Measurements from ENCODE around the gene CPZ.

Gene CPZ

DNA sequence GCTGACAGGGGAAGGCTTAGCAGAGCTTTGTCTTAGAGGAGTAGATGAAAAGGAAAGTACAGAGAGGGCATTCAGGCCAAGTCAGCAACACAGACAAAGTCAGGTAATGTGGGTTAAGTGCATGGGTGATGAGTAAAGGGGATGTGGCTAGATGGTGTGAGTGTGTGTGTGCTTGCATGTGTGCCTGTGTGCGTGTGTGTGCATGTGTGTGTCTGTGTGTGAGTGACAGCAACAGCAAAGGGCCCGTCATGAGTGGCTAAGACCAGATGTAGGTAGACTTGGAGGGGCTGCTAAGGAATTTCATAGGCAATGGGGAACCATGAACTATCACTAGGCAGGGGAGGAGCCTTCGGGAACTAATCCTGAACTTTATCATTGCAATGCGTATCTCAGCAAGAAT lies 14.6 kb upstream of the CPZ start:
- in situ Hi-C loops (cut with HindIII; ENCODE audit: low pct_ligation_motif_present, low pct_unique_long_range_greater_than_20kb, low sequenced_read_pairs) = no loop called here

GRCh38 chr4:8578717-8579116 lies 13.8 kb upstream of the CPZ start:
- DNase-seq = no peak
- in situ Hi-C loops (cut with HindIII; ENCODE audit: low pct_ligation_motif_present, low pct_unique_long_range_greater_than_20kb, low sequenced_read_pairs) = no loop called here

More for the DNA sequence above, 14.6 kb upstream of the CPZ start:
- DNase-seq = no peak

- in situ Hi-C loops (cut with HindIII; ENCODE audit: low pct_ligation_motif_present, low pct_unique_long_range_greater_than_20kb, low sequenced_read_pairs) = no loop called here
- DNase-seq = no peak
Measured at GRCh38 chr4:8579526-8580320, 12.8 kb upstream of the CPZ start.

DNA sequence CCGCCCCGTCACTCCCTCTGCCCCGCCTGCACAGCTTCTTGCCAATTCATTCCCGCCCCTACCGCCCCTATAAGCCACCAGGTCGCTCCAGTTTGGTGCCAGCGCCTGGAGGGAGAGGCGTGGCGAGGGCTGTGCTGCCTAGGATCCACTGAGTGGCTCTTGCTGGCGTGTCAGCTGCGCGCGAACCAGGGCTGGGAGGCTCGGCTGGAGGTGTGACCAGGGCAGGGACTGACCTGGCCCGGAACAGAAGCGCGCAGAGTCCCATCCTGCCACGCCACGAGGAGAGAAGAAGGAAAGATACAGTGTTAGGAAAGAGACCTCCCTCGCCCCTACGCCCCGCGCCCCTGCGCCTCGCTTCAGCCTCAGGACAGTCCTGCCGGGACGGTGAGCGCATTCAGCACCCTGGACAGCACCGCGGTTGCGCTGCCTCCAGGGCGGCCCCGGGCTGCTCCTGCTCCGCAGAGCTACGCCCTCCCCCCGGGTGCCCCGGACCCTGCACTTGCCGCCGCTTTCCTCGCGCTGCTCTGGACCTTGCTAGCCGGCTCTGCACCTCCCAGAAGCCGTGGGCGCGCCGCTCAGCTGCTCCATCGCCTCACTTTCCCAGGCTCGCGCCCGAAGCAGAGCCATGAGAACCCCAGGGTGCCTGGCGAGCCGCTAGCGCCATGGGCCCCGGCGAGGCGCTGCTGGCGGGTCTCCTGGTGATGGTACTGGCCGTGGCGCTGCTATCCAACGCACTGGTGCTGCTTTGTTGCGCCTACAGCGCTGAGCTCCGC lies 12.1 kb upstream of the CPZ start, which contains the start of gene GPR78:
Gene GPR78, plus strand, starts transcription at position 72 of the 773 bp plus-strand sequence. Its CDS starts 591 bp downstream, at position 663.
- in situ Hi-C loops (cut with HindIII; ENCODE audit: low pct_ligation_motif_present, low pct_unique_long_range_greater_than_20kb, low sequenced_read_pairs) = no loop called here

GRCh38 chr4:8581094-8581861 lies 11.3 kb upstream of the CPZ start:
- no peak for DNase-seq
- in situ Hi-C loops (cut with HindIII; ENCODE audit: low pct_ligation_motif_present, low pct_unique_long_range_greater_than_20kb, low sequenced_read_pairs) = no loop called here

More for the DNA sequence above, 12.1 kb upstream of the CPZ start, which contains the start of gene GPR78:
- peak; percentile 68 for DNase-seq

- in situ Hi-C loops (cut with HindIII; ENCODE audit: low pct_ligation_motif_present, low pct_unique_long_range_greater_than_20kb, low sequenced_read_pairs) = no loop called here
- no peak for DNase-seq
Measured at GRCh38 chr4:8582016-8582415, 10.5 kb upstream of the CPZ start.

DNA sequence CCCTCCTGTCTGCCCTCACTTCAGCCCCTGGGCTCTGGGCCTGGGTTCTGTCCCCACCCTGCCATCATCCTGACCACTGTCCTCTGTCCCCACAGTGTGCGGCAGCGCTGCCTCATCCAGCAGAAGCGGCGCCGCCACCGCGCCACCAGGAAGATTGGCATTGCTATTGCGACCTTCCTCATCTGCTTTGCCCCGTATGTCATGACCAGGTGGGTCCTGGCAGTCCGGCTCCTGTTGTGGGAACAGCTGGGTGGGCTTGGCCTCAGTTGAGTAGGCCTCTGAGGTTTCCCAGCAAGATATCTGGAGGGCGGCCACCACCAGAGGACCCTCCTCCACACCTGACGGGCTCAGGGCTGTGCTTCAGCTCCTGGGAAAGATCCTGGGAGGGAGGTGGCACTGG lies 10.1 kb upstream of the CPZ start:
- no peak for DNase-seq
- in situ Hi-C loops (cut with HindIII; ENCODE audit: low pct_ligation_motif_present, low pct_unique_long_range_greater_than_20kb, low sequenced_read_pairs) = no loop called here

GRCh38 chr4:8582941-8583654 lies 9.5 kb upstream of the CPZ start:
- in situ Hi-C loops (cut with HindIII; ENCODE audit: low pct_ligation_motif_present, low pct_unique_long_range_greater_than_20kb, low sequenced_read_pairs) = no loop called here
- no peak for DNase-seq

- in situ Hi-C loops (cut with HindIII; ENCODE audit: low pct_ligation_motif_present, low pct_unique_long_range_greater_than_20kb, low sequenced_read_pairs) = no loop called here
- no peak for DNase-seq
Measured at GRCh38 chr4:8583655-8584025, 8.9 kb upstream of the CPZ start.

GRCh38 chr4:8585186-8585585 lies 7.4 kb upstream of the CPZ start:
- in situ Hi-C loops (cut with HindIII; ENCODE audit: low pct_ligation_motif_present, low pct_unique_long_range_greater_than_20kb, low sequenced_read_pairs) = no loop called here
- DNase-seq = no peak

GRCh38 chr4:8585721-8586212 lies 6.8 kb upstream of the CPZ start:
- no peak for DNase-seq
- in situ Hi-C loops (cut with HindIII; ENCODE audit: low pct_ligation_motif_present, low pct_unique_long_range_greater_than_20kb, low sequenced_read_pairs) = no loop called here

GRCh38 chr4:8586246-8586645 lies 6.3 kb upstream of the CPZ start:
- no peak for DNase-seq
- in situ Hi-C loops (cut with HindIII; ENCODE audit: low pct_ligation_motif_present, low pct_unique_long_range_greater_than_20kb, low sequenced_read_pairs) = no loop called here

- DNase-seq = no peak
- in situ Hi-C loops (cut with HindIII; ENCODE audit: low pct_ligation_motif_present, low pct_unique_long_range_greater_than_20kb, low sequenced_read_pairs) = no loop called here
Measured at GRCh38 chr4:8586671-8587468, 5.7 kb upstream of the CPZ start.

DNA sequence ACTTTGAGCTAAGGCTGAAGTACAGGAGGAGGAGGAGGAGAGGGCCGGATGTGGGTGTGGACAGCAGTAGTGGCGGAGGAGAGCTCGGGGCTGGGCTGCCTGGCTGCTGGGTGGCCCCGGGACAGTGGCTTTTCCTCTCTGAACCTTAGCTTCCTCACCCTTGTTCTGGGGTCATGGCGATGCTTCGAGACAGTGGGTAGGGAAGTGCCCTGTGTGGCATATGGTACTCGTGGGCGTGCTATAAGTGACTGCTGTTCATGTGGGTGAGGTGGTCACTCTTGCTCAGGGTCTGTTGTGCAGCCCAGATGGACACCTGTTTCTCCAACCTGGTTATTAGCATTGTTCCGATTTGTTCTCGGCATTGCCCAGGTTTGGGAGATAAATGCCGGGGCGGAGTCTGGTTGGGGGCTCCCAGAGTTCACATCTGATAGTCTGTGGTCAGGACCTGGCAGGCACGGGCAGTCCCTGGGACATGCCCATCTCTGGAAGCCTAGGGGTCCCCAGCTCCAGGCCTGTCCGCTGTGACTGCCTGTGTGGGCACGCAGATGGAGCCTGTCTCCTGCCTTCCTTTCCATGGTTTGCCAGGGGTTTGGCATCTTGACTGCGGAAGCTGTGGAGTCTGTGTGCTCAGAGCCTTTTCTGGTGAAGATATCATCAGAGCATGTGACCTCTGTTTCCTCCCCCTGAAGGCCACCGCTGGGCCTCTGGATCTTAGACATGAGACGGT lies 4.9 kb upstream of the CPZ start:
- no peak for DNase-seq
- in situ Hi-C loops (cut with HindIII; ENCODE audit: low pct_ligation_motif_present, low pct_unique_long_range_greater_than_20kb, low sequenced_read_pairs) = no loop called here

- in situ Hi-C loops (cut with HindIII; ENCODE audit: low pct_ligation_motif_present, low pct_unique_long_range_greater_than_20kb, low sequenced_read_pairs) = no loop called here
- no peak for DNase-seq
Measured at GRCh38 chr4:8588196-8588470, 4.4 kb upstream of the CPZ start.

- DNase-seq = no peak
- in situ Hi-C loops (cut with HindIII; ENCODE audit: low pct_ligation_motif_present, low pct_unique_long_range_greater_than_20kb, low sequenced_read_pairs) = no loop called here
Measured at GRCh38 chr4:8589336-8589735, 3.2 kb upstream of the CPZ start.

DNA sequence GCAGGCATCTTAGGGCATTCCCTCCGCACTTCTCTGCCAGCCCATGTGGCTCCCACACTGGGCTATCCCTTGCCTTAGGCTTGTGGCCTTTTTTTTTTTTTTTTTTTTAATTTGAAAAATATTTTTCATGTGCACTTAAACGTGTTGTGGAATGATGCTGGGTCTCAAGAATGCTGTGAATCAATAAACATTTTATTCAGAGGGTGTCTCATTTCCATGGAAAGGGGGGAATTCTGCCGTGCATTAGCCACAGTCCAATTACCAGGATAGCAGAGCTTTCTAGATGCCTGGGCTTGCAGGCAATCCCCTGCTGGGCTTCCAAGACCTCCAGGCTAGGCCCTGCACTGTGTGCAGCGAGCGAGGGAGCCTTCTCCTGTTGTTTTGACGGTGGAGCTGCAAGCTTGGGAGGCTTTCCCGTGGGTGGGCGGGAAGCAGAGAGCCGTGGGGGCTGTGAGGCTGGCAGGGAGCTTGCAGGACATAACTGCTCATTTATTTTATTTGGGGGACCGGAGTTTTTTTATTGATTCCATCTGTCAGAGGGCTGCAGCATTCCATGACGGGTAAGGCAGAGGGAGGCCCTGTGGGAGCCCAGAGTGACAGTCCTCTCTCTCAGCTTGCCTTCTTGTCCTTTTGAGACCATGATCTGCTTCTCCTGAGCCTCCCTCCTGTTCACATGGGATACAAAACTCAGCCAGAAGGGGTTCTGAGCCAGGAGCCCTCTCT lies 2.6 kb upstream of the CPZ start:
- no peak for DNase-seq
- in situ Hi-C loops (cut with HindIII; ENCODE audit: low pct_ligation_motif_present, low pct_unique_long_range_greater_than_20kb, low sequenced_read_pairs) = no loop called here

Measured in ACHN (cell line).